ENCODE data around the gene BICRAL. TPM values are rescaled to one million over a fixed set of nuclear protein-coding genes. Genes with fewer than 3 reads are reported as not detected.

The BICRAL gene
- total and polyA plus RNA-seq, 2 donors (not counting 3 experiments of a cell fraction or from before 2014, with no cell fraction given), result 5.6 to 6.8 TPM

DNA sequence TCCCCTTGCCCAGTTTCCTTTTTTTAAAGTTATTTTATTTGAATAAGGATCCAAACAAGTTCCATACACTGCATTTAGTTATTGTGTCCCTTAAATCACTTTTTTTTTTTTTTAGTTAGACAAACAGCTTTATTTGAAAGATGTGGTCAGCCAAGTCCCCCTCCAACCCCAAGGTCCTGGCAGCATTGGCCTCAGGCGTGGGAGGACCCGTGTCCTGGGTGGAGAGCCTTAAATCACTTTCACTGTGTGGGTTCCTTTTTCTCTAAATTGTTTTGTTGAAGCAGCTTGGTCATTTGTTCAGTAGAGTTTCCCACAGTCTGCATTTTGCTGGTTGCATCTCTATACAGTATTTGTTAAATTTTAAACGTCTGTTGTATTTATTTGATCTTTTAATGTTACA, 30.8 kb upstream of the BICRAL start:
- Histone ChIP-seq H3K9me1 (replicated peaks; ENCODE audit: control insufficient read depth, extremely low read depth, insufficient read depth, low read length) (no peaks in the 10 kb centered on the region), H3K9me3 (replicated peaks; ENCODE audit: control insufficient read depth, insufficient read depth, low read length) (no peaks in the 10 kb centered on the region), H3K36me3 (ENCODE audit: control insufficient read depth in 2 of 2, extremely low read depth in 1 of 2, insufficient read depth in 2 of 2, low read length in 2 of 2) (no peaks in the 10 kb centered on the region), H4K20me1 (replicated peaks; ENCODE audit: control insufficient read depth, extremely low read depth, insufficient read depth, low read length) (no peaks in the 10 kb centered on the region), H3K79me2 (ENCODE audit: control insufficient read depth, insufficient read depth, low read length) (no peaks in the 10 kb centered on the region), H3K27ac (ENCODE audit: insufficient read depth, low read depth, low read length) (no peak overlapping the region), H2AFZ (ENCODE audit: low read depth, low read length) (no peak overlapping the region), H3K4me1 (ENCODE audit: control insufficient read depth, extremely low read depth, insufficient read depth, low read length) (peaks cover 7% of the 10 kb centered on the region), H3K27me3 (ENCODE audit: control insufficient read depth in 2 of 2, insufficient read depth in 2 of 2, low read length in 2 of 2) (no peaks in the 10 kb centered on the region), H3K4me3 (replicated peaks in 1 of 3; ENCODE audit: insufficient read depth in 1 of 3, low read depth in 1 of 3, low read length in 3 of 3) (no peak overlapping the region), H3K9ac (replicated peaks; ENCODE audit: extremely low read depth, insufficient read depth, low read length) (no peak overlapping the region), H3K4me2 (ENCODE audit: insufficient read depth, low read length) (no peak overlapping the region)
- ChIA-PET CTCF (no interaction called here), POLR2A (no interaction called here)
- no TSS peak for BruUV-seq (replicated peaks)
- TF ChIP-seq FOS (IDR thresholded peaks at IDR 0.05; ENCODE audit: borderline replicate concordance, insufficient read depth, low read length) (no peak), MYC (IDR thresholded peaks at IDR 0.05; ENCODE audit: low read depth, low read length) (no peak), EZH2 (IDR thresholded peaks at IDR 0.05; ENCODE audit: borderline replicate concordance, low read depth, low read length, severe bottlenecking) (no peak), GATA2 (IDR thresholded peaks at IDR 0.05; ENCODE audit: insufficient read depth, insufficient read length, low read depth, low read length) (no peak), JUN (IDR thresholded peaks at IDR 0.05; ENCODE audit: borderline replicate concordance, insufficient read depth, insufficient read length, low read depth) (no peak), POLR2A (IDR thresholded peaks at IDR 0.05; ENCODE audit: low read depth, low read length) (no peak), POLR2AphosphoS5 (IDR thresholded peaks at IDR 0.05; ENCODE audit: insufficient read depth, low read depth, low read length) (no peak)
- TF ChIP-seq, protein P1, sequence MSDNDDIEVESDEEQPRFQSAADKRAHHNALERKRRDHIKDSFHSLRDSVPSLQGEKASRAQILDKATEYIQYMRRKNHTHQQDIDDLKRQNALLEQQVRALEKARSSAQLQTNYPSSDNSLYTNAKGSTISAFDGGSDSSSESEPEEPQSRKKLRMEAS (IDR thresholded peaks at IDR 0.05; ENCODE audit: insufficient read depth, insufficient read length), result no peak
- TF ChIP-seq, protein P2, sequence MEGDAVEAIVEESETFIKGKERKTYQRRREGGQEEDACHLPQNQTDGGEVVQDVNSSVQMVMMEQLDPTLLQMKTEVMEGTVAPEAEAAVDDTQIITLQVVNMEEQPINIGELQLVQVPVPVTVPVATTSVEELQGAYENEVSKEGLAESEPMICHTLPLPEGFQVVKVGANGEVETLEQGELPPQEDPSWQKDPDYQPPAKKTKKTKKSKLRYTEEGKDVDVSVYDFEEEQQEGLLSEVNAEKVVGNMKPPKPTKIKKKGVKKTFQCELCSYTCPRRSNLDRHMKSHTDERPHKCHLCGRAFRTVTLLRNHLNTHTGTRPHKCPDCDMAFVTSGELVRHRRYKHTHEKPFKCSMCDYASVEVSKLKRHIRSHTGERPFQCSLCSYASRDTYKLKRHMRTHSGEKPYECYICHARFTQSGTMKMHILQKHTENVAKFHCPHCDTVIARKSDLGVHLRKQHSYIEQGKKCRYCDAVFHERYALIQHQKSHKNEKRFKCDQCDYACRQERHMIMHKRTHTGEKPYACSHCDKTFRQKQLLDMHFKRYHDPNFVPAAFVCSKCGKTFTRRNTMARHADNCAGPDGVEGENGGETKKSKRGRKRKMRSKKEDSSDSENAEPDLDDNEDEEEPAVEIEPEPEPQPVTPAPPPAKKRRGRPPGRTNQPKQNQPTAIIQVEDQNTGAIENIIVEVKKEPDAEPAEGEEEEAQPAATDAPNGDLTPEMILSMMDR (IDR thresholded peaks at IDR 0.05; ENCODE audit: extremely low read depth in 1 of 2, insufficient read depth in 1 of 2, low read depth in 1 of 2, low read length in 2 of 2), result no peak
- intact Hi-C loops (cut with micrococcal nuclease), result no loop called here
- no peak for DNase-seq (ENCODE audit: low read depth, low spot score)
- no peak for FAIRE-seq
- dilution Hi-C loops (cut with MboI; ENCODE audit: extremely low pct_ligation_motif_present, low sequenced_read_pairs), result no loop called here

All from endothelial cell of umbilical vein (primary cell).